ENCODE results near the gene TTC23.

- no peak for TF ChIP-seq CTCF (IDR thresholded peaks at IDR 0.05; ENCODE audit: extremely low read depth in 1 of 2, insufficient read depth in 1 of 2, low read depth in 1 of 2, low read length in 2 of 2)
- TF ChIP-seq MAX (IDR thresholded peaks at IDR 0.05; ENCODE audit: insufficient read depth, insufficient read length): no peak
- TF ChIP-seq MYC (IDR thresholded peaks at IDR 0.05; ENCODE audit: low read depth, low read length): no peak
- TF ChIP-seq POLR2AphosphoS5 (IDR thresholded peaks at IDR 0.05; ENCODE audit: insufficient read depth, low read depth, low read length): no peak
- TF ChIP-seq EZH2 (IDR thresholded peaks at IDR 0.05; ENCODE audit: borderline replicate concordance, low read depth, low read length, severe bottlenecking): no peak
These were observed 37.0 kb downstream of the TTC23 start for GRCh38 chr15:99212406-99212805.

All from endothelial cell of umbilical vein (primary cell).